ENCODE data around the gene NAXD. TPM values are rescaled to one million over a fixed set of nuclear protein-coding genes. Genes with fewer than 3 reads are reported as not detected.

The NAXD gene
- total RNA-seq, 2 donors from 2014 or later = 23.4 to 27.5 TPM

GRCh38 chr13:110677731-110678545 is 62.6 kb downstream of the NAXD start:
- no peaks in the 10 kb centered on the region for H3K9me3 ChIP-seq
- DNase-seq (no peak), ATAC-seq (no peak)
- H3K4me1 ChIP-seq = peaks cover 10% of the 10 kb centered on the region
- H3K27ac ChIP-seq = peak overlapping the region in 2 of 4 donors; percentile 33 to 36
- intact Hi-C loops (cut with DNase I) = no loop called here
- WGBS, 2 donors = 85 to 93% methylated on average over 23 to 27 of the region's 28 CpGs
- H3K36me3 ChIP-seq (replicated peaks in 1 of 2; ENCODE audit: insufficient read depth in 1 of 2, low read depth in 2 of 2) = peaks cover 0 to 6% of the 10 kb centered on the region in 2 donors
- H3K4me3 ChIP-seq = no peak overlapping the region
- TF ChIP-seq POLR2A (IDR thresholded peaks at IDR 0.05) = no peak
- TF ChIP-seq, protein P1, sequence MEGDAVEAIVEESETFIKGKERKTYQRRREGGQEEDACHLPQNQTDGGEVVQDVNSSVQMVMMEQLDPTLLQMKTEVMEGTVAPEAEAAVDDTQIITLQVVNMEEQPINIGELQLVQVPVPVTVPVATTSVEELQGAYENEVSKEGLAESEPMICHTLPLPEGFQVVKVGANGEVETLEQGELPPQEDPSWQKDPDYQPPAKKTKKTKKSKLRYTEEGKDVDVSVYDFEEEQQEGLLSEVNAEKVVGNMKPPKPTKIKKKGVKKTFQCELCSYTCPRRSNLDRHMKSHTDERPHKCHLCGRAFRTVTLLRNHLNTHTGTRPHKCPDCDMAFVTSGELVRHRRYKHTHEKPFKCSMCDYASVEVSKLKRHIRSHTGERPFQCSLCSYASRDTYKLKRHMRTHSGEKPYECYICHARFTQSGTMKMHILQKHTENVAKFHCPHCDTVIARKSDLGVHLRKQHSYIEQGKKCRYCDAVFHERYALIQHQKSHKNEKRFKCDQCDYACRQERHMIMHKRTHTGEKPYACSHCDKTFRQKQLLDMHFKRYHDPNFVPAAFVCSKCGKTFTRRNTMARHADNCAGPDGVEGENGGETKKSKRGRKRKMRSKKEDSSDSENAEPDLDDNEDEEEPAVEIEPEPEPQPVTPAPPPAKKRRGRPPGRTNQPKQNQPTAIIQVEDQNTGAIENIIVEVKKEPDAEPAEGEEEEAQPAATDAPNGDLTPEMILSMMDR (IDR thresholded peaks at IDR 0.05) = no peak
- H3K27me3 ChIP-seq = no peaks in the 10 kb centered on the region

DNA sequence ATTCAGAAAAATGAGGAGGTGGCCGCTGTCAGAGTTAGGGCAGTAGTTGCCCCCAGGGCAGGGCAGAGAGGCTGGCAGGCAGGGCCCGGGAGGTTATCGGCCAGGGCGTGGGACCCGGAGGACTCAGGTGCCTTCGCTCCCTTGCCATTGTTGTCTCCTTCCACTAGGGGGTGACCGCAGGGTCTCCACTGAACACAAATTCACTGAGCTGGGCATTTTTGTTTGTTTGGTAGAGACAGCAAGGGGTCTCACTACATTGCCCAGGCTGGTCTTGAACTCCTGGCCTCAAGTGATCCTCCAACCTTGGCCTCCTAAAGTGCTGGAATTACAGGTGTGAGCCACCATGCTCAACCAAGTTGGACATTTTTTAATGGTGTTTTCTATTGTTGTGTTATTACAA is 65.5 kb downstream of the NAXD start:
- Histone ChIP-seq H3K36me3 (replicated peaks in 1 of 2; ENCODE audit: insufficient read depth in 1 of 2, low read depth in 2 of 2) (peaks cover 0 to 6% of the 10 kb centered on the region in 2 donors), H3K9me3 (no peaks in the 10 kb centered on the region), H3K27ac (no peak overlapping the region), H3K4me1 (peaks cover 16% of the 10 kb centered on the region), H3K27me3 (no peaks in the 10 kb centered on the region), H3K4me3 (no peak overlapping the region)
- WGBS, 2 donors = 76 to 81% methylated on average over 7 of the region's 7 CpGs
- ATAC-seq = no peak
- intact Hi-C loops (cut with DNase I) = no loop called here
- TF ChIP-seq, protein P1 (IDR thresholded peaks at IDR 0.05) = peak in 6 of 7 experiments; percentile 9 to 34 (median 15)
- TF ChIP-seq POLR2A (IDR thresholded peaks at IDR 0.05) = no peak
- DNase-seq = no peak

DNA sequence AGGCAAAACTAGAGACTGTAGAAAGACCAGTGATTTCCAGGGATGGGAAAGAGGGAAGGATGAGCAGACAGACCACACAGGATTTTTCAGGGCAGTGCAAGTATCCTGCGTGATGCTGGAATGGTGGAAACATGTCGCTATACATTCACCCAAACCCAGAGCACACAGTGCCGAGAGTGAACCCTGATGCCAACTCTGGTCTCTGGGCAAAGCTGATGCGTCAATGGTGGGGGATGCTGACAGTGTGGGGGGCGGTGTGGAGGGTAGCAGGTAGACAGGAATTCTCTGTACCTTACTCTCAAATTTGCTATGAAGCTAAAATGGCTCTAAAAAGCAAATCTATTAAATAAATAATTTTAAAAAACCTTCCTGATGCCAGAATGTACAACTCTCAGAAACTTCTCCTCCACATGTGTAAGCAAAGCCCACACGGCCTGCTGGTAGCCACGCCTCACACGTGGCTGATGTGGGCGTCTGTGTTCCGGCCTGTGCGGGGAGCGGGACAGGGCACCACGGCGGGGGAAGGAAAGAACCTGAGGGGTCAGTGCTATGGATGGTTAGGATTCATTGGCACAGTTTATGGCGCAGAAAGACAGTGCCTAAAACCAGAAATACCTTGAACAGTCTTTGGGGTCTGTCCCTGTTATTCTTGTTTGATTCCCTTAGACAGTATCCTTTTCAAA is 66.7 kb downstream of the NAXD start:
- H3K9me3 ChIP-seq = no peaks in the 10 kb centered on the region
- intact Hi-C loops (cut with DNase I) = no loop called here
- DNase-seq (no peak), ATAC-seq (no peak)
- H3K4me3 ChIP-seq = no peak overlapping the region
- no peak overlapping the region for H3K27ac ChIP-seq
- no peaks in the 10 kb centered on the region for H3K27me3 ChIP-seq
- TF ChIP-seq, protein P1 (IDR thresholded peaks at IDR 0.05) = no peak
- no peak for TF ChIP-seq POLR2A (IDR thresholded peaks at IDR 0.05)
- WGBS, 2 donors = 88% methylated on average over 15 of the region's 15 CpGs
- H3K36me3 ChIP-seq (replicated peaks in 1 of 2; ENCODE audit: insufficient read depth in 1 of 2, low read depth in 2 of 2) = peaks cover 4 to 7% of the 10 kb centered on the region in 2 donors
- H3K4me1 ChIP-seq = peaks cover 6% of the 10 kb centered on the region

DNA sequence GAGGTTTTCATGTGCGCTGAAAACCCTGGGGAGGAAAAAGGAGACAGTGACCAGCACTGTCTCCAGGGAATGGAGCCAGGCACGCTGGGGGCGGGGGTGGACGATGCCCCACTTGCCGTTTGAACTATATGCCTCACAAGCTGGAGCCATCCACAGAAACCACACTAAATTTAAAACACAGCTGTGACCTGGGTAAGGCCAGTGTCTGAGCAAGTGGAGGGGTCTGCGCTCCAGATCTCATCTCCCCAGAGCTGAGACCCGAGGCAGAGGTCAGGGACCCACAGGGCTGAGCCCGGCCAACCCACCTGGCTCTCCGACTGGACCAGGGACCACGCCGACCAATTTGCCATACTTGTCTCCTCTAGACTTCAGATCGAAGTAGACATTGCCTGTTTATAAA is 67.4 kb downstream of the NAXD start:
- DNase-seq = no peak
- Histone ChIP-seq H3K27me3 (no peaks in the 10 kb centered on the region), H3K4me1 (peaks cover 6% of the 10 kb centered on the region), H3K4me3 (no peak overlapping the region), H3K36me3 (replicated peaks in 1 of 2; ENCODE audit: insufficient read depth in 1 of 2, low read depth in 2 of 2) (peaks cover 4 to 7% of the 10 kb centered on the region in 2 donors), H3K27ac (no peak overlapping the region), H3K9me3 (no peaks in the 10 kb centered on the region)
- intact Hi-C loops (cut with DNase I) = no loop called here
- ATAC-seq = no peak
- 84 to 90% methylated on average over 11 to 12 of the region's 12 CpGs for WGBS, 2 donors
- TF ChIP-seq, protein P1 (IDR thresholded peaks at IDR 0.05) = no peak
- TF ChIP-seq POLR2A (IDR thresholded peaks at IDR 0.05) = no peak

Measured in body of pancreas (tissue), 4 donors.